ENCODE results near the gene GLG1.

Gene GLG1

GRCh38 chr16:74456290-74456625 is 150.7 kb downstream of the GLG1 start:
- Histone ChIP-seq H3K27me3 (ENCODE audit: insufficient read depth, low read depth, severe bottlenecking) (no peaks in the 10 kb centered on the region), H3K36me3 (peaks cover 59% of the 10 kb centered on the region), H3K27ac (no peak overlapping the region), H3K9me3 (ENCODE audit: severe bottlenecking) (no peaks in the 10 kb centered on the region), H3K4me3 (ENCODE audit: low read depth, low read length) (no peak overlapping the region)
- TF ChIP-seq, protein P1, sequence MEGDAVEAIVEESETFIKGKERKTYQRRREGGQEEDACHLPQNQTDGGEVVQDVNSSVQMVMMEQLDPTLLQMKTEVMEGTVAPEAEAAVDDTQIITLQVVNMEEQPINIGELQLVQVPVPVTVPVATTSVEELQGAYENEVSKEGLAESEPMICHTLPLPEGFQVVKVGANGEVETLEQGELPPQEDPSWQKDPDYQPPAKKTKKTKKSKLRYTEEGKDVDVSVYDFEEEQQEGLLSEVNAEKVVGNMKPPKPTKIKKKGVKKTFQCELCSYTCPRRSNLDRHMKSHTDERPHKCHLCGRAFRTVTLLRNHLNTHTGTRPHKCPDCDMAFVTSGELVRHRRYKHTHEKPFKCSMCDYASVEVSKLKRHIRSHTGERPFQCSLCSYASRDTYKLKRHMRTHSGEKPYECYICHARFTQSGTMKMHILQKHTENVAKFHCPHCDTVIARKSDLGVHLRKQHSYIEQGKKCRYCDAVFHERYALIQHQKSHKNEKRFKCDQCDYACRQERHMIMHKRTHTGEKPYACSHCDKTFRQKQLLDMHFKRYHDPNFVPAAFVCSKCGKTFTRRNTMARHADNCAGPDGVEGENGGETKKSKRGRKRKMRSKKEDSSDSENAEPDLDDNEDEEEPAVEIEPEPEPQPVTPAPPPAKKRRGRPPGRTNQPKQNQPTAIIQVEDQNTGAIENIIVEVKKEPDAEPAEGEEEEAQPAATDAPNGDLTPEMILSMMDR (IDR thresholded peaks at IDR 0.05; ENCODE audit: low read depth, low read length) = no peak
- DNase-seq = no peak

- H3K9me3 ChIP-seq (ENCODE audit: severe bottlenecking) = no peaks in the 10 kb centered on the region
- H3K36me3 ChIP-seq = peaks cover 61% of the 10 kb centered on the region
- no peak overlapping the region for H3K27ac ChIP-seq
- no peak for DNase-seq
- TF ChIP-seq, protein P1 (IDR thresholded peaks at IDR 0.05; ENCODE audit: low read depth, low read length) = no peak
- no peaks in the 10 kb centered on the region for H3K27me3 ChIP-seq (ENCODE audit: insufficient read depth, low read depth, severe bottlenecking)
- H3K4me3 ChIP-seq (ENCODE audit: low read depth, low read length) = no peak overlapping the region
Observed at GRCh38 chr16:74455619-74456289, 151.2 kb downstream of the GLG1 start.

GRCh38 chr16:74455213-74455612 is 151.7 kb downstream of the GLG1 start:
- no peak for DNase-seq
- Histone ChIP-seq H3K27me3 (ENCODE audit: insufficient read depth, low read depth, severe bottlenecking) (no peaks in the 10 kb centered on the region), H3K27ac (no peak overlapping the region), H3K9me3 (ENCODE audit: severe bottlenecking) (no peaks in the 10 kb centered on the region), H3K4me3 (ENCODE audit: low read depth, low read length) (no peak overlapping the region), H3K36me3 (peaks cover 61% of the 10 kb centered on the region)
- TF ChIP-seq, protein P1 (IDR thresholded peaks at IDR 0.05; ENCODE audit: low read depth, low read length) = no peak

DNA sequence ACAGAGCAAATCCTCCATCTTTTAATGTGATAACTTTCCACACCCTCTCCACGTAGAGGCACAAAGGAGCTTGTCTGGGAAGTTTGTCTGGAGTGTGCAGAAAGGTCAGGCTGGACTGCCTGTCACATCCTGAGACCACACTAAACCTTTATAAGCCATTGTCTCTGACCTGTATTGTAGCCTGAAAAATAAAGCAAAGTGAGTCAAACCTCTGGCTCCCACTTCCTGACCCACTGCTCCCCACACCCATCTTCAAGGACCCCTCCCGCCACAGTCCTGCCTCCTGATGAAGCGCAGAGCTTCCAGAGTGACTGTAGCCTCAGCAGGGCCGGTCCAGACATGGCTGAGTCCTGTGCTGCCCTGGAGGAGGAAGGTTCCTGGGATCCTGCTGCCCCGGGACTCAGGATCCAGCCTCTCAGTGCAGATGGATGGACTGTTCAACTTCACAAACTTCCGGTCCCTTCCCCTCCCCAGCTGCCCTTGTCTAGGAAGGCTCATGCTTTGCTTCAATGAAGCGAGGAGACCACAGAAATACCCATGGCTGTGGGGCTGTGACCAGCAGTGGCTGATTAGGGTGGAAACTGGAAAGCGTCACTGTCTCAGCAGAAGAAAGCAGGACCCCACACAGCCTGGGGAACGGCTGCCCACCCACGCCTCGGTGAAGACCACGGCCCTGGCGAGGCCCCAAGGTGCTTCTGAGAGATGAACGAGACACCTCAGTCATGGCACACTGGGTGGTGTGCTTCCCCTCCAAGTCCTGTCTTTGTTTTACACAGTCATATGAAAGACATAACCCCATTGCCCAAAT is 154.8 kb downstream of the GLG1 start:
- H3K9me3 ChIP-seq (ENCODE audit: severe bottlenecking) = no peaks in the 10 kb centered on the region
- no peak overlapping the region for H3K4me3 ChIP-seq (ENCODE audit: low read depth, low read length)
- no peak overlapping the region for H3K27ac ChIP-seq
- TF ChIP-seq, protein P1 (IDR thresholded peaks at IDR 0.05; ENCODE audit: low read depth, low read length) = no peak
- no peaks in the 10 kb centered on the region for H3K27me3 ChIP-seq (ENCODE audit: insufficient read depth, low read depth, severe bottlenecking)
- DNase-seq = no peak
- peaks cover 47% of the 10 kb centered on the region for H3K36me3 ChIP-seq

DNA sequence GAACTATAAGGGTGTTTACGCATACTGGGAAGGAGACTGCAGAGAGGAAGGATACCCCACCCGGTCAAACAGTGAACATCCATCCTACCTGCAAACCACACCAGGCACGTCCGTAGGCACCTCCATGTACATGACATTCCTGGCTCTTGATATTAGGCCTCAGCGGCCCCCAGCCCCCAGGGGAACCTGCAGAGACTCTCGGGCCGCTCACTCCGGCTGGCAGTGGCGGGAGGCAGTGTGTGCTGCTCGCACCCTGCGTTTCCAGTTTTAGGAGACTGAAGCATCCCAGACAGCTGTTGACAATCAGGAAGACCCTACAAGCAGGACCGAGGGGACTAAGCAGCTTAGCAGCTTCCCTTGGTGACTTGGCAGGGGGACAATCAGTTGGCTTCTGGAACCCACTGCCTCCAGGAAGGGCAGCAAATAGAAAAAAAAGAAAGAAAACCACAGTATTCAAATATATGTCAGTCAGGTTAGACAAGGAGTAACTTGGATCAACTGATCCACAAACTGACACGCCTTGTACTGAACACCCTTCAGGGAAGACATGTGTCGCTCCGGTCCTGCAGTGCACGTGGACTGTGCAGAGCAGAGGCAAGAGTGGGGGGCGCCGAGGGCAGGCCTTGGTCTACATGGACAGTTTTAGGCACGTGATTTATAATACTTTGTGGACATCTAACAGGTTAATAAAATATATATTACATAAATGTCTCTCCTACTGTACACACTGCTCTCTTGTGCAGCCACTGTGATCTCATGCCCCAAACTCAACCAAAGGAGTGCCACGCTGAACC is 155.8 kb downstream of the GLG1 start:
- Histone ChIP-seq H3K27ac (no peak overlapping the region), H3K4me3 (ENCODE audit: low read depth, low read length) (no peak overlapping the region), H3K36me3 (peaks cover 37% of the 10 kb centered on the region), H3K27me3 (ENCODE audit: insufficient read depth, low read depth, severe bottlenecking) (no peaks in the 10 kb centered on the region), H3K9me3 (ENCODE audit: severe bottlenecking) (no peaks in the 10 kb centered on the region)
- TF ChIP-seq, protein P1 (IDR thresholded peaks at IDR 0.05; ENCODE audit: low read depth, low read length) = no peak
- DNase-seq = no peak
